NCI-H146 treated with DMSO at 0.1 percent for 48 hours (cell line): ENCODE measurements around the gene DISP3.
A peak's percentile ranks its signal among the peaks of the same experiment; 100 is the strongest.

Experiments
- DNase-seq: peaks from one replicate; lab custom pipeline; 2025; ENCODE audit not compliant: unreplicated experiment; lab: John Stamatoyannopoulos, UW

The DISP3 gene

GRCh38 chr1:11540773-11541160, 61.8 kb downstream of the DISP3 start:
- no peak for DNase-seq

- no peak for DNase-seq
Observed at GRCh38 chr1:11541236-11541635, 62.3 kb downstream of the DISP3 start.

DNA sequence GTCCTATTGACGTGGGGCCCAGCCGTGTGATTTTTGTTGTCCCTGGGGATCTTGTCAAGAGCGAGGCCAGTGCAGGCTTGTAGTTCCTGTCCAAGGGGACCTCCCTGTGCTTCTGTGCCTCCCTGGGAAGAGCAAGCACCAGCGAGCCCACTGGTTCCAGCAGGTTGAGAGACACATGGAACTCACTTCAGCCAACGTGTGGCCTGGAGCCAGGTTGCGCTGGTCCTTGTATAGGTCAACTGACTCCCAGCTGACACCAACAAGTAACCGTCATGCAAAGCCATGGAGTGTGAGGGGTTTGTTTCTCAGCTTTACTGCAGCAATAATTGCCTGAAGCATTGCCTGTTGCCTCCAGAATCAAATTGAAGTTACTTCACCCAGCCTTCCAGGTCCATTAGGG, 63.0 kb downstream of the DISP3 start:
- no peak for DNase-seq

DNA sequence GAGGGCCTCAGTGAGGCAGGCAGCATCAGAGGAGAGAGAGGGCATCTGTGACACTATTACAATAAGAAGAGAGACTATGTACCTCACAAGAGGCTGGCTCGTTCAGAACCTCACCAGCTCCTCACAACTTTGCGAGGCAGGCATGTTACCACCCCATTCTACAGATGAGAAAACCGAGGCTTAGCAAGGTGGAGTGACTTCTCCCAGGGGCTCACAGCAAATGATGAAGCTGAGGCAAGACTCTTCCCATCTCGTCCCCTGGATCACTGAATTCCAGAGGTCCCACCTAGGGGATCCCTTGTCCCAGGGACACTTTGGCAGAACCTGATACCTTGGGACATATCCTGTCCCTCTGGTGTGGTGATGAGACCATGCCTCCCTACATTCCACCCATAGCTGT, 64.4 kb downstream of the DISP3 start:
- no peak for DNase-seq

DNA sequence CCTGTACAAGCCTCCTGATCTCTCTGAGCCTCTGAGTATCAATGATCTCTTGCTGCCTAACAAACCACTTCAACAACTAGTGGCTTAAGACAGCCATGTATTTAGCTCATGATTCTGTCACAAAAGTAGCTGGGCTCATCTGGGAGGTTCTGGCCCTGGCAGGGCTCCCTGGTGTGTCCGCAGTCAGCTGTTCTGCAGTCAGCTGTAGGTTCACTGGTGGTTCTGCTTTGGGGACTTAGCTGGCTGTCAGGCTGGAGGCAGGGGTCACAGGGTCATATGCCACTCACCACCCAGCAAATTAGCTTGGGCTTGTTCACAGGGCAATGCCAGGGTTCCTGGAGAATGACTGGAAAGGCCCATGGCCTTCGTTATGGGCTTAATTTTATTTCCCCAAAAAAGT, 64.8 kb downstream of the DISP3 start:
- no peak for DNase-seq

- no peak for DNase-seq
Observed at GRCh38 chr1:11546456-11546855, 67.5 kb downstream of the DISP3 start.

GRCh38 chr1:11550664-11551283, 71.8 kb downstream of the DISP3 start:
- DNase-seq: no peak

DNA sequence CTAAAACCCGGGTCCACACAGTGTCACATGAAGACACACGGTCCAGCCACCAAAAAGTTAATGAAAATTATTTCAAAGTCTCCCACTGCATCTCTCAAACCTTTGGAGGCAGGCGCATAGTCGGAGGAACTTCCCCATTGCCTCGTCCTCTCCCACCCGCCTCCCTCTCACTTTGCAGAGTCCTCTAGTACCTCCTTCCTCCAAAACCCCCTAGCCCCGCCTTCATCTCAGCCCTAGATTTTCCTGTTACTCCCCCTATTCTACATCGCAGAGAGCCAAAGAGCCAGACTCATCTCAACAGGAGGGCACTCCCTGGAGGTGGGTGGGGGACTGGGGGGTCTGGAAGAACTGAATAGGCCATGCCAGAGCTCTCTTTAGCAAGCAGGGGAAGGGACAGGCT, 79.3 kb downstream of the DISP3 start:
- DNase-seq: no peak

- DNase-seq: no peak
Observed at GRCh38 chr1:11558871-11559590, 80.1 kb downstream of the DISP3 start.

- no peak for DNase-seq
Observed at GRCh38 chr1:11559591-11559970, 80.6 kb downstream of the DISP3 start.

DNA sequence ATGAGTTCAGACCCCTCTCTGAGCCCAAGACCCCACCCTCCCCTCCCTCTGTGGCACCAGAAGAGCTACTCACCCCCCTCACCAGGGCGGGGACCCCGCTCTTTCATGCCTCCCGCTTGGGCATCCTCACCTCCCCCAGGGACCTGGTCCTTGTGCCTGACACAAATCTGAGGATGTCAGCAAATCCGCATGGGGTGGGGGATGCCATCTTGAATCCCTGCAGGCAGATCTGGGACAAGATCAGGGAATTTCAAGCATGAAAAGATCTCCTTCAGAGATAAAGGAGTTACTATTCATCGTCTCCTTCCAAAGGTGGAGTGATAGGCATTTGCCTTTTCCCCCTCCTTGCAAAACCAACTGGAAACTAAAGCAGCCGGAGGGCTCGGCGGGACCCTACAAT, 81.1 kb downstream of the DISP3 start:
- DNase-seq: no peak

DNA sequence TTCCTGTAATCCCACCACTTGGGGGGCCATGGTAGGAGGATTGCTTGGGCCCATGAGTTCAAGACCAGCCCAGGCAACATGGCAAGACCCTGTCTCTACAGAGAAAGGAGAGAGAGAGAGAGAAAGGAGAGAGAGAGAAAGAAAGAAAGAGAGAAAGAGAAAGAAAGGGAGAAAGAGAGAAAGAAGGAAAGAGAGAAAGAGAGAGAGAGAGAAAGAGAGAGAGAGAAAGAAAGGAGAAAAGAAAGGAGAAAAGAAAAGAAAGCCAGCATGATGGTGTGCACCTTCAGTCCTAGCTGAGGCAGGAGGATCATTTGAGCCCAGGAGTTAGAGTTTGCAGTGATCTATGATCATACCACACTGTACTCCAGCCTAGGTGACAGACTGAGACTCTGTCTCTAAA, 82.8 kb downstream of the DISP3 start:
- no peak for DNase-seq

DNA sequence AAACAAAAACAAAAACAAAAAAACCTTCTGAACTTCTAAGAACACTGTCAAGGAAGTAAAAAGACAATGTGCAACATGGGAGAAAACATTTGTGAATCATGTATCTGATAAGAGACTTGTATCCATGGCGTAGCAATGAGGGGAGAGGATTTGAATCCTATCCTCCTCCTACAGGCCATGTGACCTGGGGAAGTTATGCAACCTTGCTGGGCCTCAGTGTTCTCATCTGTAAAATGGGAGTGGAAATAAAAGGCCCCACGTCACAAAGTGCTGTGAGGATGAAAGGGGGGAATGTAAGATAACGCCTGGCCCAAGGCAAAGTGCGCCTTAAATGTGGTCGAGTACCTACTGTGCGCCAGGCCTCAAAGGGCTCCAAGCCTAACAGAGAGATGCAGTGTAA, 83.7 kb downstream of the DISP3 start:
- no peak for DNase-seq

DNA sequence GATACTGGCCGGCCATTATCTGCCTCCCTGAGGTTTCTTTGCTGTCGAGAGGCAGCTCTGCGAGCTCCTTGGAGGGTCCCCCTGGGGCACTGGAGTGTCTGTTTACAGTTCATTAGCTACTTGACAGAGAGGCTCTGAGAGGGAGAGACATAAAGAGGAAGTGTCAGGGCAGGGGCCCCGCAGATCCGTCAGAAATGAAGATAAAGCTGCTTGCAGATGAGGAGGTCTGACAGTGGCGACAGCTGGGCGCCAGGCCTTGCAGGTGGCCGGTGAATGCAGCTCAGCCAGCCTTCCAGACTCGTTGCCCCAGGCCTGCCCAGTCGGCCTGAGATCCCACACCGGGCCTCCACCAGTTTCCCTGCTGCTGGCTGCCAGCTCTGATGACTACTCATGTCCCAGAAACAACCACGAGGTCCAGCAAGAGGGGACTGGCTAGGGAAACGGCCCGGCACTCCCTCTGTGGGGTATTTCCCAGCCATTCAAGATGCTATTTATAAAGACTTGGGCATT, 84.7 kb downstream of the DISP3 start:
- peak; percentile 48 for DNase-seq

DNA sequence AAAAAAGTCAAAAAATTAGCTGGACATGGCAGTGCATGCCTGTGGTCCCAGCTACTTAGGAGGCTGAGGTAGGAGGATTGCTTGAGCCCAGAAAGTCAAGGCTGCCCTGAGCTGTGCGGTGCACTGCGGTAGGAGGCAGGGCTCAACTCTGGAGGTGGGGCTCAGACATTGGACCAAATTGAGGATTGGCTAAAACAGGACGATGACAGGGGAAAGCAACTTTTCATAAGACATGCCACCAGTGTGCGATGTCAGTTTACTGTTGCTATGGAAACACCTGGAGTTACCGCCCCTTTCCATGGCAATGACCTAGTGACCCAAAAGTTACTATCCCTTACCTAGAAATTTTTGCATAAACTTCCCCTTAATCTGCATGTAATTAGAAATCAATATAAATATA, 85.3 kb downstream of the DISP3 start:
- DNase-seq: no peak

DNA sequence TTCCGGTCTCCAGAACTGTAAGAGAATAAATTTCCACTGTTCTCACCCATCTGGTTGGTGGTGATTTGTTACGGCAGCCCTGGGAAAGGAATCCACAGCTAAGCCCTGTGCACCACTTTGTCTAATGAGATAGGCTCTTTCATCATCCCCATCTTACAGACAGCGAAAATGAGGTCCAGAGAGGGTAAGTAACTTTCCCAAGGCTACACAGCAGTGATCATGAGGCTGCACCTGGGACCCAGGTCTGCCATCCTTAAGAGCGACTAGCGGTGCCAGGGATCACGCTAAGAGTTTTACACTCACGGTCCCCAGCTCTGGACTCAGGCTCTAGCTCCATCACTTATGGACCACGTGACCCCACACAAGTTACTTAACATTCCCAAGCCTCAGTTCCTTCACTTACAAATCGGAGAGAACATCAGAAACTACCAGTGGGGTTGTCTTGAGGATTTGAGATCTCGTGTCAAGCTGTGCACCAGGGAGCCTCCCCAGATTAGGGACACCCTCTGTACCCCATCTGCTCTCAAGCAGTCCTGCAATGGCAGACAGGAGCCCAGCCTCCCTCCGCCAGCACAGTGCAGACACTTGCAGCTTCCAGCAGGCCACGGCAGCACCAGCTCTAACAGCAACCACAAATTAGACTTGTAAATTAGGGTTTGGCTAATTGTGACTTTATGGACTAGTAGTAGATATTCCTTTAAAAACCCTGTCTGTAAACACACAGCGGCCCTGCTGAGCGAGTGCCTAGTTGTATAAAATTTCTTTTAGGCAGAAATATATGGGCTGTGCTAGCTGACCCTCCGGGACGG, 87.3 kb downstream of the DISP3 start:
- no peak for DNase-seq

DNA sequence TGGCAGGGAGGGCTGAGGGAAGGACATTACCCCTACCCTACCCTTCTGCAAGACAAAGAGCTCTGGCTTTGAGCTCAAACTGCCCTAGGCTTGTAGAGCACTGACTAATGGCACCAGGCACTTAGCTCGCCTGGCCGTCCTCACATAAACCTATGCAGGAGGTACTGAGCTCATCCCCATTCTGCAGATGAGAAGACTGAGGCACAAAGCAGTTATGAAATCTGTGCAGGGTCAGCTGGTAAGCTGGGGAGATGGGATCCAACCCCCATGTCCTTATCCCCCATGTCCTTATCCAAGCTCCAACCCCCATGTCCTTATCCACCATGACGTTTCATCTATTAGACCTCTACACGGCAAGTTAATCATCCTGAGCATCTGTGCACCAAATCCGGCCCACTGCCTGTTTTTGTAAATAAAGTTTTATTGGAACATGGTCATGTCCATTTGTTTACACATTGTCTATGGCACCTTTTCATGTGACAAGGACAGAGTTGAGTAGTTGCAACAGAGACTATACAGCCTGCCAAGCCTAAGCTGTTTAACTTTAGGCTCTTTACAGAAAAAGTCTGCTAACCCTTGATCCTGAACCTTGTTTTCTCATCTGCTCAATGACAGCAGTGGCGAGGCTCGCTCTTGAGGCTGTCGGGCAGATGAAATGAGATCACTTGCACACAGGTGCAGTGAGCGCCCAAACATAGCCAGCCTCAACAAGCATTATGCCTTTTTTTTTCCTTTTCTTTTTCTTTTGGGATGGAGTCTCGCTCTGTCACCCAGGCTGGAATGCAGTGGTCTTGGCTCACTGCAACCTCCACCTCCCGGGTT, 88.5 kb downstream of the DISP3 start:
- DNase-seq: no peak

GRCh38 chr1:11568687-11569086, 89.7 kb downstream of the DISP3 start:
- DNase-seq: no peak

GRCh38 chr1:11569551-11569950, 90.6 kb downstream of the DISP3 start:
- no peak for DNase-seq

GRCh38 chr1:11569954-11570353, 91.0 kb downstream of the DISP3 start:
- DNase-seq: no peak

GRCh38 chr1:11570821-11571380, 91.9 kb downstream of the DISP3 start:
- DNase-seq: no peak
